Erythroblast (primary cell): Measurements from ENCODE around the gene CEACAM21.

Experiments
- GATA1 ChIP-seq: IDR thresholded peaks from 2 replicates; pipeline ENCODE4 v1.6.1; 2011; ENCODE audit warnings: low read depth, mild to moderate bottlenecking, control low read depth, low read length, moderate library complexity
- POLR2A ChIP-seq: IDR thresholded peaks from 2 replicates; pipeline ENCODE4 v1.6.1; 2011; ENCODE audit warnings: mild to moderate bottlenecking, low read length

GRCh38 chr19:41624937-41625336 lies 49.0 kb downstream of the CEACAM21 start:
- TF ChIP-seq POLR2A (no peak), GATA1 (no peak)
